Hepatic stellate cell (primary cell): ENCODE data around the gene AIF1L.
"Not testable (repeated sequence)": the region's sequence is repeated elsewhere in the genome, so short reads cannot be mapped to it uniquely, and the experiment has no call there.

Source experiments
- DNase-seq: peaks from one replicate; pipeline ENCODE4 v3.0.0; 2011; ENCODE audit warnings: low spot score

AIF1L gene

DNA sequence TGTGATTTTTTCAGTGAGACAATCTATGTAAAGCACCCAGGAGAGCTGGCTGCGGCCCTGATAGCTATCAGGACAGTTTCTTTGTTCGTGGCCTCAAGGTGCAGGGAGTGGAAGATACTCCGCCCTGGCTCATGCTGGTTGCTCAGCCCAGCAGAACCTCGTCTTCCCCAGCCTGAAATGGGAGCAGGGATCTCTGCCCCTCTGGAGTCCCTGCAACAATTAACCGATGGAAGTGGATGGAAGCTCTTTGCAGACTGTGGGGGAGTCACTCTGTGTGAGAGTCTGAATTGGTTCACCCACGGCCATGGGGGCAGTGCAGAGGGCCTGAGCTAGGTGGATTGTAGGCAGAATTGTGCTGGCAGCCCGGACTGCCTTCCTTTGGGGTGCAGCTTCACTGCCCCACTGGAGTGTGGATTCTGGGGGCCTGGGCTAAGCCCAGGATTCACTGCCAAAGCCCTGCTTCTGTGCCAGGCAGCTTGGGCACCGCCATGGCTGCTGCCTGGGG, 2.8 kb downstream of the AIF1L start:
- DNase-seq = no peak

DNA sequence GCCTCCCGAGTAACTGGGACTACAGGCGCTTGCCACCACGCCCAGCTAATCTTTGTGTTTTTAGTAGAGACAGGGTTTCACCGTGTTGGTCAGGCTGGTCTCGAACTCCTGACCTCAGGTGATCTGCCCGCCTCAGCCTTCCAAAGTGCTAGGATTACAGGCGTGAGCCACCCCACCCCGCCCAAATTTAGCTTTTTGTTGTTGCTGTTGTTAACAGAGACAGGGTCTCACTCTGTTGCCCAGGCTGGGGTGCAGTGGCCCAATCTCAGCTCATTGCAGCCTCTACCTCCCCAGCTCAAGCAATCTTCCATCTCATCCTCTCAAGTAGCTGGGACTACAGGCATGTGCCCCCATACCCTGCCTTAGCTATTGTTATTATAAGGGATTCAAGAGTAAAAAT, 3.5 kb downstream of the AIF1L start:
- DNase-seq = not testable (repeated sequence)

DNA sequence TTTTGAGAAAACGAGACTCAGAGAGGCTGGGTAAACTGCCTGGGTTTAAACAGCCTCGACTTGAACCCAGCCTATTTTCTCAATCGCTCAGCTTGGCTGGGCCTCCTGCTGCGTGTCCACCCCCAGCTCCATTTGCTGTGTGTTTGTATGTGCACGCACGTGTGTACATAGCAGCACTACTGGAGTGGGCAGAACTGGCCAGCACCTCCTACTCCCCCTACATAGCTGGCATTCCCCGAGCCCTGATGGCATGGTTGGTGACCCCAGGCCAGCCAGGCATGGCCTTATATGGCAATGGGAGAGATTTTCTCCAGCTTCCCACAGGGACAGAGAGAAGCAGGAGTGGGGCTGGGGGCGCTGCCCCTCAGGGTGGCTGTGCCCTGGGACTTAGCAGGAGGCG, 4.1 kb downstream of the AIF1L start:
- DNase-seq = no peak

DNA sequence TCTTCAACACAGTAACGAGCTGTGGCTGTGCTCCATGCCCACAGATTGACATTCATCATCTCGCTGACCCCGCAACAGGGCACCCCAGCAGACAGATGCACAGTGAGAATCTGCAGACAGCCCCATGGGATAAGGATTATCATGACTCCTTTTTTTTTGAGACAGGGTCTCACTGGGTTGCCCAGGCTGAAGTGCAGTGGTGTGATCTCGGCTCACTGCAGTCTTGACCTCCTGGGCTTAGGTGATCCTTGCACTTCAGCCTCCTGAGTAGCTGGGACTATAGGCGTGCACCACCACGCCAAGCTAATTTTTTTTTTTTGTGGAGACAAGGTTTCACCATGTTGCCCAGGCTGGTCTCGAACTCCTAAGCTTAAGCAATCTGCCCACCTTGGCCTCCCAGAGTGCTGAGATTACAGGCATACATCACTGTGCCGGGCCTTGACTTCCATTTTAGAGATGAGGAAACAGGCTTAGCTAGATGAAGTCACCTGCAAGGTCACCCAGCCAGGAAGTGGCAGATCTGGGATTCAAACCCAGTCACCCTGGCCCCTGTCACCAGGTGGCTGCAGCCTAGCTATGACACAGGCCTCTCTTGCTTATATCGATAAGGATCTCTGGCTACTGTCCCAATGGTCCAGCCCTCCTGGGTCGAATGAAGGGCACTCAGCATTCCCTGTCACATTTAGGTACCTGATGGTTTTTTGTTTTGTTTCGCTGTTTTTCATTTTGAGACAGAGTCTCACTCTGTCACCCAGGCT, 5.1 kb downstream of the AIF1L start:
- DNase-seq = no peak

DNA sequence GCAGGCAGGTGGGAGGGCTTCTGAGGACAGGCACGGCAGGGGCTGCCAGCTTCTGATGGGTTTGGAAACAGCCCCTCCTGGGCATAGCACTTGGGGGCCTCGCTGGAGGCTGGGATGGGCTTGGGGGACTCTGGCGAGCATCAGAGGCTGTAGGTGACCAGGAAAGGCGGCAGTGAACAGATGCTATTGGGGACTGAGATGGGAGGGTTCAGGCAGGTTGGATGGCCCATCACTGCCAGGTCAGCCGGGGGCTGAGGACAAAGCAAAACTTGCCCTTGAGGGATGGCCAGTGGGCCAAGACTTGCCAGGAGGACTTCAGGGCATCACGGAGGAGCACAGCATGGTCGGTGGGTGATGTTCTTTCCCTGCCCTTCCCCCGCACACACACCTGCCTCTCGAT, 6.7 kb downstream of the AIF1L start:
- no peak for DNase-seq

DNA sequence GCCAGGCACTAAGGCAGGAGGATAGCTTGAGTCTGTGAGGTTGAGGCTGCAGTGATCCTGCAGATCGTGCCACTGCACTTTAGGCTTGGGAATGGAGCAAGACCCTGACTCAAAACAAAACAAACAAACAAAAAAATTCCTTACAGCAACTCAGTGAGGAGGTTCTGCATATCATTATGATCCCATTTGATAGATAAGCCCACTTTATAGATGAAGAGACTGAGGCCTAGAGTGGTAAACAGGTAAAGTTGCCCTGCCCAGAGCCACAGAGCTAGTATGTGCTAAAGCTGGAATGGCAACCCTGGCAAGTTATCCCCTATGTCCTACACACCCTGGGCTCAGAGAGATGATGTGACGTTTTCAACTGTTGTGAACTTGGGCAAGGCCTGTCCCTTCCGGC, 7.2 kb downstream of the AIF1L start:
- DNase-seq = no peak

DNA sequence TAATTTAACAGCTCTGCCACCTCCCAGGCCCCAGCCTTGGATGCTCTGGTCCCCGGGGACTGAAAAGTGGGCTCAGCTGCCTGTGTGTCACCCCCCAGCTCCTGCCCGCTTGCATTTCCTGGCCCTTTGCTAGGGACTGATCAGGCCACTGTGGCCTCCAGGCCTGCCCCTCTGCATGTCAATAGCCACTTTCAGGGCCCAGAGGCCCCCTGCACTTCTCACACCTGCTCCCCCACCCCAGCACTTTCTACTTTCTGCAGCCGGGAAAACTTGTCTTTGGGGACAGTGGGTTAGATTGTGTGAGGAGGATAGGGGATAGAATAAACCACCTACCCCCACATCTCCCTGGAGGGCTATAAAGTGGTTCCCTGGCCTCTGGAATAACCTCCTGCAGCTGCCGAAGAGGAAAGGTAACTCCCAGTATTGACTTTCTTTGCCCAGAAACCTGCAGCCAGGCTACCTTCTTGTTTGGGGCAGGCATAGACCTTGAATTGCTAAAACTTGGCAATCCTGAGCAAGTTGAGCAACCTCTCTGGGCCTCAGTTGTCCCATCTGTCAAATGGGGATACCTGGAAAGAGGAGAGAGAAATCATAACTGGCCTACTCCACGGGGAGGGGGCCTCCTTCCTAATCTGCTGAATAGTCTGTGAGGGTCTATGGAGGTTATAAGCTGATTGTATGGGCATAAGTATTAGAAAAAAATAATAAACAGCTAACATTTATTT, 7.8 kb downstream of the AIF1L start:
- no peak for DNase-seq

DNA sequence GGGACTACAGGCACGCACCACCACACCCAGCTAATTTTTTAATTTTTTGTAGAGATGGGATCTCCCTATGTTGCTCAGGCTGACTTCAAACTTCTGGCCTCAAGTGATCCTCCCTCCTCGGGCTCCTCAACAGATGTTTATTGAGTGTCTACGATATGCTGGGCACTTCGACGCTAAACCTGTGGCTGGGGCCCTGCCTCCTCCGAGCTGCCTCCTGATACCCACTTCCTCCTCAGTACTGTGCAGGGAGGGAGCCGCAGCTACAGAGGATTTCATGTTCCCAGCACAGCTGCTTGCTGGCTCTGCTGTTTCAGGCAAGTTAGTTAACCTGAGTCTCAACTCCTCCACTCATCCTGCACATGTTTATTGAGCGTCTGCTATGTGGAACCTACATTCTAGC, 9.6 kb downstream of the AIF1L start:
- DNase-seq = no peak

- no peak for DNase-seq
Observed at GRCh38 chr9:131107760-131108159, 11.4 kb downstream of the AIF1L start.

- DNase-seq = no peak
Observed at GRCh38 chr9:131111186-131111853, 15.0 kb downstream of the AIF1L start.

DNA sequence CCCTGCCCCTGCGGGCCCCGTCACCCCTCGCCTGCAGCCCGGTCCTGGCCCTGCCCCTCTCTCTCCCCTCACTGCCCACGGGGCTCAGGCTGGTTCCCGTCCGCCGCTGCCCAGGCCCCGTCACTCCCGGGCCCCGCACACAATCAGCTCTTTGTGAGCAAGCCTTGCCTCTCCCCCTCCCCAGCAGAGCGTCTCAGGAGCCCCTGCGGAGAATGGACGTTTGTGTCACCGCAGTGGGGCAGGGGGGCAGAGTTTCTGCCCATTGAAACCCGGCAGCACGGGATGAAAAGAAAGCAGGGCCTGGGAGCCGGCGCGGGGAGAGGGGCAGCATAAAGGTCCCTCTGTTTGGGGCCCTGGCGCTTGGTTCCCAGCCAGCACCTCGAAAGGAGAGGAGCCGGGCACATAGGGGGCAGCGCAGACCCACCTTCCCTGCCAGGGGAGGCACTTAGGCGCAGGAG, 15.6 kb downstream of the AIF1L start:
- no peak for DNase-seq

DNA sequence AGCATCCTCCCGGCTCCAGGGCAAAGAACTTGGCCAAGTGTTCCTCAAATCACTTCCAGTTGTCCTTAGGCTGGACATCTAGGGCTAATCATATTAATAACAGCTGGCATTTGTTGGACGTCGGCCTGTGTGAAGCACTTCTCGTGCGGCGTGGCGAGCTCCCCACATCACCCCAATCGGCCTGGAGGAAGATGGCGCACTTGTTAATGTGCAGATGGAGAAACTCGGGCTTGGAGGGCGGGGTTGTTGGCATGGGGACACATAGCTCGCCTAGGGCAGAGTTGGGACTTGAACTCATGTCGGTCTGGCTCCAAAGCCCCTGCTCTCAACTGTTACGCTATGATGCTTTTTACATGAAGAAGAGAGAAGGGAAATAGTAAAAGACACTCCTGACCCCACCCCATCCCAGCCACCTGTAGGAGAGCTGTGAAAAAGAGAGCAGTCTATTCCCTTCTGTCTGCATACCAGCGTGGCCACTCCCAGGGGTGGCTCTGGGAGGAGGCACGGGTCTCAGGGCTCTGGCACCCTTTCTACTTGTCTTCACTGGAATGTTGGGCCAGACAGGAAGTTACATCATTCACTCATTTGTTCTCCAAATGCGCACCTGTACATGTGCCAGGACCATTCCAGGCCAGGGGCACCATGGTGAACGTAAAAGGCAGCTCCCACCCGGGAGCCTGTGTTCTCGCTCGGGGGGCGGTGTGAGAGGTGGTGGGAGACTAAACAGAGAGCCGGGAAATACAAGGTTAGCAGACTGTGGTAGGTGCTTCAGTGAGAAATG, 16.2 kb downstream of the AIF1L start:
- no peak for DNase-seq

- no peak for DNase-seq
Observed at GRCh38 chr9:131113655-131114054, 17.3 kb downstream of the AIF1L start.

- no peak for DNase-seq
Observed at GRCh38 chr9:131114084-131114535, 17.8 kb downstream of the AIF1L start.

DNA sequence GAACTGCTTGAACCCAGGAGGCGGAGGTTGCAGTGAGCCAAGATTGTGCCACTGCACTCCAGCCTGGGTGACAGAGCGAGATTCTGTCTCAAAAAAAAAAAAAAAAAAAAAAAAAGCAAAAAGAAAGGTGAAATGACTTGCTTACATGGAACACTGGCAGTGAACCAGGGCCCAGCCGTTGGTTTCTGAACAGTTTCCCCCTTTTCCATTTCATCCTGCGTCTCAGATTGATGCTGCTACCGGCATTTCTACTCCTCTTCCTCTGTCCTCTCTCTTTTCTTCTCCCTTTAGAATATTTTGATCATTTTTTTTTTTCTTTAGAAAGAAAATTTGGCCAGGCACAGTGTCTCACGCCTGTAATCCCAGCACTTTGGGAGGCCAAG, 19.0 kb downstream of the AIF1L start:
- DNase-seq = not testable (repeated sequence)

GRCh38 chr9:131116281-131117120, 20.2 kb downstream of the AIF1L start:
- DNase-seq = no peak

GRCh38 chr9:131117121-131117761, 20.9 kb downstream of the AIF1L start:
- DNase-seq = no peak

DNA sequence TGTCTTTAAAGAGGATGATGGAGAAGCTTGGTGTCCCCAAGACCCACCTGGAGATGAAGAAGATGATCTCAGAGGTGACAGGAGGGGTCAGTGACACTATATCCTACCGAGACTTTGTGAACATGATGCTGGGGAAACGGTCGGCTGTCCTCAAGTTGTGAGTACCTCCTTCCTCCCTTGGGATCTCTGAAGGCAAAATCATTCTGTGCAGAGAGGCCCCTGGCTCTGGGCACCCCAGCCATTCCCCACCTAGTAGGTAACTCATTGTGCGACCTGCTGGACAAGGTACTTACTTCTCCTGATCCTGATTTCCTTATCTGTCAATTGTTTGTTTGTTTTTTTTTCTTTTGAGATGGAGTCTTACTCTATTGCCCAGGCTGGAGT, 21.4 kb downstream of the AIF1L start:
- no peak for DNase-seq

DNA sequence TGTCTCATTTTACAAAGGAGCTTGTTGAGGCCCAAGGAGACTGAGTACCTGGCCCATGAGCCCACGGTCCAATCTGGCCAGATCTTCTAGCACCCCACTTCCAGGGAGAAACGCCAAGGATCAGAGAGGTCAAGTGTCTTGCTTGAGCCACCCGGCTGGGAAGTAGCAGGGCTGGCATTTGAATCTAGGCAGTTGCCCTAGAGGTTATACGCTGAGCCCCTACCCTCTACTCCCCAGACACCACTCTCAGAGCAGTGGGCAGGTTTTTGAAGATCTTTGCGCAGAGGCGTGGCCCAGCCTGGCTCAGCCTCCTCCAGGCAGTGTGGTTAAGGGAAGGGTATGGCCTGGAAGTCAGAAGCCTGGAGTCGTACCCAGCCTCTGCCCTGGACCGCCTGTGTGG, 23.3 kb downstream of the AIF1L start:
- DNase-seq = no peak

- DNase-seq = no peak
Observed at GRCh38 chr9:131120620-131121228, 24.4 kb downstream of the AIF1L start.
